Measurements from ENCODE around the gene CARMIL1.

Gene CARMIL1

DNA sequence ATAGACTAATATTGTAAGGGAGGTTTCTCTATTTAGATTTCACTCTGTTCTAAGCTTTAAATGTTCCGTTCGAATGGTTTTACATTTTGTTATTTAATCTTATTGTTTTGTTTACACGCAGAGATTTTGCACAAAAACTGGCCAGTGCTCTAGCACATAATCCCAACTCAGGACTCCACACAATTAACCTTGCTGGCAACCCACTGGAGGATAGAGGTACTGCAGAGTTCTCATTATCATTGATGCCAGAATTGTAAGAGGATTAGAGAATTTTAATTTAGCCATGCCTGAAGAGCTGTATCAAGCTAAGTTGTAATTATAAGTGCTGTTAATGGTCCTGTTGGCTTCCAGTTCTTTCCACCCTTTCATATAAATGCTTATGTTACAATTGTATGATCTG is 193.1 kb downstream of the CARMIL1 start:
- no peaks in the 10 kb centered on the region for H3K4me1 ChIP-seq (ENCODE audit: control insufficient read depth, insufficient read depth, low read length)
- ChIA-PET POLR2A (no interaction called here), CTCF (interaction anchor here (0.6 to 1.4 kb wide), 5 partner anchors 9 to 281 kb away, joined by 3 to 5 read pairs (median 3); no protein-coding TSS in a partner anchor)
- no peak overlapping the region for H3K4me3 ChIP-seq (ENCODE audit: low read depth, low read length)
- no peaks in the 10 kb centered on the region for H3K9me3 ChIP-seq (ENCODE audit: control insufficient read depth, insufficient read depth, low read depth, low read length)
- H3K36me3 ChIP-seq (ENCODE audit: control insufficient read depth in 2 of 2, insufficient read depth in 1 of 2, low read length in 2 of 2): no peaks in the 10 kb centered on the region; a peak in 1 of 3 replicates
- TF ChIP-seq ZNF16 (tag by site-specific recombination; IDR thresholded peaks at IDR 0.05; ENCODE audit: low read depth) (no peak), ZNF449 (tag by site-specific recombination; IDR thresholded peaks at IDR 0.05) (no peak), HIC1 (tag by site-specific recombination; IDR thresholded peaks at IDR 0.05) (no peak), BCL11A (tag by site-specific recombination; IDR thresholded peaks at IDR 0.05; ENCODE audit: low read depth) (no peak)
- no peak overlapping the region for H3K27ac ChIP-seq (ENCODE audit: extremely low read depth, low read depth, low read length)

DNA sequence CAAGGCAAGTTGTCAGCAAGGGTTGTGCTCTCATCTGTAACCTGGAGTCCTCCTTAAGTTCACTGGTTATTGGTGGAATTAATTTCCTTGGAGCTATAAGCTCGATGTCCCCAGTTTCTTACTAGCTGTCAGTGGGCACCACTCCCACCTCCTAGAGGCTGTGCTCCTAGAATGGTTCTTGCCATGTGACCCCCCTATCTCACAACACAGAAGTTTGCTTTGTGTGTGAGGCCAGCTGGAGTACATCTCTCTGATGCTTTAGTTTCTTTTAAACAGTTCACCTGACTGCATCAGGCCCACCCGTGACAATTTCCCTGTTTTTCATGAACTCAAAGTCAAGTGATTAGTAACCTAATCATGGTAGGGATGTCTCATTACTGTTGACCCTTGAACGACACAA is 193.7 kb downstream of the CARMIL1 start:
- Histone ChIP-seq H3K36me3 (ENCODE audit: control insufficient read depth in 2 of 2, insufficient read depth in 1 of 2, low read length in 2 of 2) (no peaks in the 10 kb centered on the region; a peak in 1 of 3 replicates), H3K4me3 (ENCODE audit: low read depth, low read length) (no peak overlapping the region), H3K27ac (ENCODE audit: extremely low read depth, low read depth, low read length) (no peak overlapping the region), H3K4me1 (ENCODE audit: control insufficient read depth, insufficient read depth, low read length) (no peaks in the 10 kb centered on the region), H3K9me3 (ENCODE audit: control insufficient read depth, insufficient read depth, low read depth, low read length) (no peaks in the 10 kb centered on the region)
- TF ChIP-seq ZBTB48 (tag by site-specific recombination; IDR thresholded peaks at IDR 0.05) (no peak), ZNF548 (tag by site-specific recombination; IDR thresholded peaks at IDR 0.05) (no peak), ZBTB21 (tag by site-specific recombination; IDR thresholded peaks at IDR 0.05) (no peak), ZNF571 (tag by site-specific recombination; IDR thresholded peaks at IDR 0.05) (no peak), ZNF274 (IDR thresholded peaks at IDR 0.05; ENCODE audit: low read length) (no peak), ZNF274 (tag by site-specific recombination; IDR thresholded peaks at IDR 0.05; ENCODE audit: borderline replicate concordance) (no peak), GFI1B (tag by site-specific recombination; IDR thresholded peaks at IDR 0.05) (no peak), ZNF121 (tag by site-specific recombination; IDR thresholded peaks at IDR 0.05) (no peak), PRDM1 (tag by site-specific recombination; IDR thresholded peaks at IDR 0.05) (no peak), ZBTB7A (tag by site-specific recombination; IDR thresholded peaks at IDR 0.05; ENCODE audit: low read depth) (no peak), ZNF248 (tag by site-specific recombination; IDR thresholded peaks at IDR 0.05) (no peak), SCRT1 (tag by site-specific recombination; IDR thresholded peaks at IDR 0.05; ENCODE audit: borderline replicate concordance) (no peak), HOXA7 (CRISPR knock-in tag; IDR thresholded peaks at IDR 0.05; ENCODE audit: borderline replicate concordance) (no peak), ZNF404 (tag by site-specific recombination; IDR thresholded peaks at IDR 0.05) (no peak), ZSCAN30 (tag by site-specific recombination; IDR thresholded peaks at IDR 0.05) (no peak), ZNF623 (tag by site-specific recombination; IDR thresholded peaks at IDR 0.05) (no peak), ZBTB1 (tag by site-specific recombination; IDR thresholded peaks at IDR 0.05) (no peak)
- TF ChIP-seq, protein P1, sequence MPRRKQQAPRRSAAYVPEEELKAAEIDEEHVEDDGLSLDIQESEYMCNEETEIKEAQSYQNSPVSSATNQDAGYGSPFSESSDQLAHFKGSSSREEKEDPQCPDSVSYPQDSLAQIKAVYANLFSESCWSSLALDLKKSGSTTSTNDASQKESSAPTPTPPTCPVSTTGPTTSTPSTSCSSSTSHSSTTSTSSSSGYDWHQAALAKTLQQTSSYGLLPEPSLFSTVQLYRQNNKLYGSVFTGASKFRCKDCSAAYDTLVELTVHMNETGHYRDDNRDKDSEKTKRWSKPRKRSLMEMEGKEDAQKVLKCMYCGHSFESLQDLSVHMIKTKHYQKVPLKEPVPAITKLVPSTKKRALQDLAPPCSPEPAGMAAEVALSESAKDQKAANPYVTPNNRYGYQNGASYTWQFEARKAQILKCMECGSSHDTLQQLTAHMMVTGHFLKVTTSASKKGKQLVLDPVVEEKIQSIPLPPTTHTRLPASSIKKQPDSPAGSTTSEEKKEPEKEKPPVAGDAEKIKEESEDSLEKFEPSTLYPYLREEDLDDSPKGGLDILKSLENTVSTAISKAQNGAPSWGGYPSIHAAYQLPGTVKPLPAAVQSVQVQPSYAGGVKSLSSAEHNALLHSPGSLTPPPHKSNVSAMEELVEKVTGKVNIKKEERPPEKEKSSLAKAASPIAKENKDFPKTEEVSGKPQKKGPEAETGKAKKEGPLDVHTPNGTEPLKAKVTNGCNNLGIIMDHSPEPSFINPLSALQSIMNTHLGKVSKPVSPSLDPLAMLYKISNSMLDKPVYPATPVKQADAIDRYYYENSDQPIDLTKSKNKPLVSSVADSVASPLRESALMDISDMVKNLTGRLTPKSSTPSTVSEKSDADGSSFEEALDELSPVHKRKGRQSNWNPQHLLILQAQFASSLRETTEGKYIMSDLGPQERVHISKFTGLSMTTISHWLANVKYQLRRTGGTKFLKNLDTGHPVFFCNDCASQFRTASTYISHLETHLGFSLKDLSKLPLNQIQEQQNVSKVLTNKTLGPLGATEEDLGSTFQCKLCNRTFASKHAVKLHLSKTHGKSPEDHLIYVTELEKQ (tag by site-specific recombination; IDR thresholded peaks at IDR 0.05; ENCODE audit: borderline replicate concordance): no peak
- POLR2A ChIA-PET: no interaction called here
- CTCF ChIA-PET: interaction anchor here (0.6 to 1.4 kb wide), 7 partner anchors 8 to 281 kb away, joined by 3 to 5 read pairs (median 3); no protein-coding TSS in a partner anchor
